HEK293 (cell line): ENCODE measurements around the gene CD83.

Source experiments
- ATF2 ChIP-seq: fragments of 450-650 bp; formaldehyde crosslinking; IDR thresholded peaks from 2 replicates; pipeline ENCODE4 v1.5.1; 2016; ENCODE audit warnings: missing biosample characterization, missing genetic modification characterization, low read depth
- CTCF ChIP-seq: fragments of 450-650 bp; formaldehyde crosslinking; IDR thresholded peaks from 2 replicates; pipeline ENCODE4 v1.5.1; 2016; ENCODE audit warnings: missing biosample characterization, missing genetic modification characterization
- ELK4 ChIP-seq: IDR thresholded peaks from 2 replicates; pipeline ENCODE4 v1.6.1; 2011; ENCODE audit warnings: mild to moderate bottlenecking, low read depth, low read length, borderline replicate concordance
- KLF10 ChIP-seq: fragments of 450-650 bp; IDR thresholded peaks from 2 replicates; pipeline ENCODE4 v1.5.1; 2018; ENCODE audit warnings: missing biosample characterization, mild to moderate bottlenecking, missing genetic modification characterization
- MEIS1 ChIP-seq: sonication (generic); formaldehyde crosslinking; IDR thresholded peaks from 2 replicates; pipeline ENCODE4 v1.8.1; 2022; ENCODE audit warnings: missing genetic modification reagents, mild to moderate bottlenecking, borderline replicate concordance
- PBX3 ChIP-seq: sonication (generic); formaldehyde crosslinking; IDR thresholded peaks from 2 replicates; pipeline ENCODE4 v1.8.1; 2022; ENCODE audit warnings: mild to moderate bottlenecking, moderate library complexity, missing genetic modification reagents
- ZNF174 ChIP-seq: fragments of 450-650 bp; formaldehyde crosslinking; IDR thresholded peaks from 2 replicates; pipeline ENCODE4 v1.5.0; 2017; ENCODE audit warnings: missing biosample characterization, mild to moderate bottlenecking, missing genetic modification characterization
- ZNF274 ChIP-seq, 2 experiments: fragments of 200-500 bp in 1 of 2; fragments of 450-650 bp in 1 of 2; sonication (Bioruptor generic) in 1 of 2; formaldehyde crosslinking in 1 of 2; IDR thresholded peaks; 2 replicates each; pipeline versions ENCODE4 v1.5.1 to v1.6.1; 2014 to 2016; ENCODE audit warnings: borderline replicate concordance in 1 of 2, inconsistent platforms in 1 of 2, low read length in 1 of 2, missing biosample characterization in 1 of 2, missing genetic modification characterization in 1 of 2
- ZNF530 ChIP-seq: fragments of 450-650 bp; formaldehyde crosslinking; IDR thresholded peaks from 2 replicates; pipeline ENCODE4 v1.5.1; 2016; ENCODE audit warnings: low read depth, missing biosample characterization, missing genetic modification characterization
- ZNF600 ChIP-seq: fragments of 450-650 bp; formaldehyde crosslinking; IDR thresholded peaks from 2 replicates; pipeline ENCODE4 v1.5.1; 2016; ENCODE audit warnings: missing biosample characterization, missing genetic modification characterization
- ZNF621 ChIP-seq: fragments of 450-650 bp; formaldehyde crosslinking; IDR thresholded peaks from 2 replicates; pipeline ENCODE4 v1.5.1; 2017; ENCODE audit warnings: missing biosample characterization, missing genetic modification characterization
- ZNF664 ChIP-seq: fragments of 450-650 bp; formaldehyde crosslinking; IDR thresholded peaks from 2 replicates; pipeline ENCODE4 v1.5.1; 2016; ENCODE audit warnings: missing biosample characterization, missing genetic modification characterization
- ZNF843 ChIP-seq: fragments of 450-650 bp; formaldehyde crosslinking; IDR thresholded peaks from 2 replicates; pipeline ENCODE4 v1.5.1; 2016; ENCODE audit warnings: missing biosample characterization, missing genetic modification characterization

GRCh38 chr6:14079971-14080370 is 37.6 kb upstream of the CD83 start:
- TF ChIP-seq CTCF (tag by site-specific recombination): no peak
- TF ChIP-seq ZNF664 (tag by site-specific recombination): no peak
- TF ChIP-seq ELK4: no peak
- TF ChIP-seq ATF2: no peak
- no peak for TF ChIP-seq MEIS1 (CRISPR knock-in tag)
- no peak for TF ChIP-seq ZNF600
- TF ChIP-seq ZNF530 (tag by site-specific recombination): no peak
- TF ChIP-seq ZNF274 (IDR thresholded peaks at IDR 0.05; ENCODE audit: low read length): no peak
- no peak for TF ChIP-seq ZNF274 (tag by site-specific recombination; IDR thresholded peaks at IDR 0.05; ENCODE audit: borderline replicate concordance)
- TF ChIP-seq ZNF621: no peak
- TF ChIP-seq ZNF843 (tag by site-specific recombination): no peak
- no peak for TF ChIP-seq KLF10 (tag by site-specific recombination)
- no peak for TF ChIP-seq ZNF174 (tag by site-specific recombination)
- TF ChIP-seq PBX3: no peak
